ENCODE results near the gene CLRN2.
A peak's percentile ranks its signal among the peaks of the same experiment; 100 is the strongest.

Gene CLRN2, protein sequence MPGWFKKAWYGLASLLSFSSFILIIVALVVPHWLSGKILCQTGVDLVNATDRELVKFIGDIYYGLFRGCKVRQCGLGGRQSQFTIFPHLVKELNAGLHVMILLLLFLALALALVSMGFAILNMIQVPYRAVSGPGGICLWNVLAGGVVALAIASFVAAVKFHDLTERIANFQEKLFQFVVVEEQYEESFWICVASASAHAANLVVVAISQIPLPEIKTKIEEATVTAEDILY

DNA sequence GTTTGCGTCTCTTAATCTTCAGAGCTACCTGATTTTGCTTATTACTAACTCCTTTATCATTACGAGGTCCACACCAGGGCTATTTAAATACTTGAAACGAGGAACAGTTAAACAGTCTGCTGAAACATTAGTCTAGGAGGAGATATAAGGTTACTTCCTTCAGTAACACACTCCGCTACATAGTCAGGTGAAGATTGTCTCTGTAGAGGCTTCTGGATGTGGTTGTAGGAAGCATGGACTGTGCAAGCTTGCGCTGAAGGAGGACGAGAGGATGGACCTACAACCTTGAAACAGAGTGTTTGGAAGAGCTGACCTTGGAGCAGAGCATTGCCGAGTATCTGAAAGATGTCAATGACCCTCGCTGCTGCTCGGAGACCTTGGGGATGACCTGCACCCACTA is at the start of gene CLRN2:
TSS of gene CLRN2 (plus strand) at position 301 of the 400 bp plus-strand sequence. CDS start 102 bp downstream, outside the sequence.
- DNase-seq, result no peak

DNA sequence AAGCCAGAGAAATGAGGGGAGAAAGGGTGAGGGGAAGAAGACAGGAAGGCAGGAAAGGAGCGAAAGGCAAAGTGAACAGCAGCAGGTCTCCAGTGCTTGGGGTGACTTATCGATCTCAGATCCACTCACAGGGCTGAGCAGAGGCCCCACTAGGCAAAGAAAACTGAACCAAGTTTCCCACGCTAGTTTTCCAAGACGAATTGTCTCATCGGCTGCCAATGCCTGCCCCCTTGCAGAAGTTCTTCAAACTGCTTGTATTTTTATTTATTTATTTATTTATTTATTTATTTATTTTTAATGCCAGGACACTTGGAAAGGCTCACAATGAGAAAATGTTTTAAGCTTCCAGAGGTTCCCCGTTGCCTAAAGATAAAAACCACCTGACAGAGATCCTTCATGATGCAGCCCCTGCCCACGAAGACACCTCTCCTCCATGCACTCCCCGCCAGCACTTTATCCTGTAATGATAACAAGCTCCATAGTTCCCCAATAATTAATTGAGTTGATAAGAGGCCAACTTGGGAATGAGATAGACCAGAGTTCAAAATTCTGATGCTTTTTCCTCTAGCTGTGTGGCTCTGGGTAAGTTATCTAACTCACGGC is 46.2 kb upstream of the CLRN2 start:
- DNase-seq, result peak; percentile 2

DNA sequence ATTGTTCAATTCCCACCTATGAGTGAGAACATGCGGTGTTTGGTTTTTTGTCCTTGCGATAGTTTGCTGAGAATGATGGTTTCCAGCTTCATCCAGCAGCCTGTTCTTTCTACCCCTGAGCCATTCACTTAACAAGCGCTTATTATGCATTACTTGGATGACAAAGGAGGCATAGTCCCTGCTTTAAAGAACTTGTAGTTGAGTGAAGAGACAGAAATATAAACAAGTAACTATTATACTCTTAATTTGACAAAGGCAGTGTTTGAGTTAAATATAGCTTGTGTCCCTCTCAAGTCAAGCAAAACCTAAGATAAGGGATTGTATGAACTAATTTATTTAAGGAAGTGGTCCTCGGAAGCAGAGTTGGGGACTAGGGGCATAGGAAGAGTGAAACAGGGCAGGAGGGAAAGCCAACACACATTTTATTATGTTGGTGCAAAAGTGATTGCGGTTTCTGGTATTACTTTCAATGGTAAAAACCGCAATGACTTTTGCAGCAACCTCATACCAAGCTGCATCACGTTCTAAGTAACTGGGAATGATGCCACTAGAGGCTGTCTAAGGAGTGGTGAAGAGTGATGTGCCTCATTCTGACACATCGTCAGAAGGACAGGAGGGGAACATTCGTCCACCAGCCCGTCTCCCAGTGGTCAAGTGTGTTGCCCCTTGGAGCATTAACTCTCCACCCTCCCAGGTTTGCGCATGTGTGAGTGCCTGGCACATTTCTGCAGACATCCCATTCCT is 44.9 kb upstream of the CLRN2 start:
- no peak for DNase-seq

DNA sequence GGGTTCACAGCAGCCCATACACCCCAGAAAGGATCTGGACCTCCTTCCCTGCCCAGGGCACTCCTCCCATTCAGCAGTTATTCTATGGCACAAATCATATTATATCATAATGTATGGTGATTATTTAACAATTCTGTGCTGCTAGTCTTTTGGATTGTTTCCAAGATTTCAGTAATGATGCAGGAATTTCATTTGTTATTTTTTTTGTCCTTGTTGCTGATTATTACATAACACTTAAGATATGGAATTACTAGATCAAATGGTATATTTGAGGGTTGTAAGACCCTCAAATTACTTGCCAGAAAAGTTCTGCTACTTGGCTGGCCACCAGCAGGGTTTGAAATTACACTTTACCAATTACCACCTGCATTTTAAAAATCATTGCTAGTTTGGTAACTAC is 39.5 kb upstream of the CLRN2 start:
- DNase-seq, result no peak

DNA sequence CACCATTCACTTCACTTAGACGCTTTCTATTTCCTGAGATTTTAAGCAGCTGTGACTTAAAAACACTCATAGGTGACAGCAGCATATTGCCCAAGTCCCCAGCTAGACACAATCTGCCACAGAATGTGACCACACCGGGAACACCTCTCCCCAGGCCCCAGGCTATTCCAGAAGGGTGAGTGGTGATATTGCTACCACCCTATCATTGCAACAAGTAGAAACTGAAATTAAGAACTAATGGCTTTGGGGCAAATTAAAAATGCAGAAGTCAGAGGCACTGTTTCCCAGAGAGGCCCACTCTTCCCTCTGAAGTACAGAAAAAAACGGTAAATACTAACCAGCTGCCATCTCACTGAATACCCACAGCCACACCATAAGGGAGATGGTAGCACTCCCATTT is 38.1 kb upstream of the CLRN2 start:
- no peak for DNase-seq

DNA sequence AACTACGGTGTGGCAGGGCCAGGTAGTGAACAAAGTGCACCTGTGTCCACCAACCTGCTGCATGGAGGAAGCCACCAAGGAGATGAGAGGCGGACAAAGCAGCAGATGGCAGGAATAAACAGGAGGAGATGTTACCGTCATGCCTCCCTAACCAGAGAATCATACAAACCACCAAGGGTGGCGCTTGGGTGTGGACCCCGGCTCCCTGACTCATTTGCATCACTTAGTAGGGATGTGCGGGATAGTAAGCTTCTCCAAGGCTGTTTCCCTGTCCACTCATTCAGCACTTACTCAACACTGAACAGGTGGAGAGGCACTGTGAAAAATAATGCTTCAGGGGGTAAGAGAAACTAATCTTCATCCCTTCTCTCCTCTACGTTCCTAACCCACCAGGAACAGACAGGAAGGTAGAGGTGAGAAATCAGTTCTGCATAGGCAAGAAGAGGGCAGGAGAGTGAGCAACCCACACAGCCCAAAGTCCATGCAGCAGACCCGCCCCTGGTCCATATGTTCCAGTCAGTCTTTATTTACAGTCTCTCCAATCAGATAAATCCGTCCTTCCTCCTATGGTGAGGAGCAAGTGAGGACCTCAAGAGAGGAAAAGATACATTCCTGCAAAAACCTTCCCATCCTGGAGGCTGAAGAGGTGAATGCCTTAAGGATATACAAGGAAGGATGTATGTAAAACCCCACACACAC is 37.0 kb upstream of the CLRN2 start:
- no peak for DNase-seq

DNA sequence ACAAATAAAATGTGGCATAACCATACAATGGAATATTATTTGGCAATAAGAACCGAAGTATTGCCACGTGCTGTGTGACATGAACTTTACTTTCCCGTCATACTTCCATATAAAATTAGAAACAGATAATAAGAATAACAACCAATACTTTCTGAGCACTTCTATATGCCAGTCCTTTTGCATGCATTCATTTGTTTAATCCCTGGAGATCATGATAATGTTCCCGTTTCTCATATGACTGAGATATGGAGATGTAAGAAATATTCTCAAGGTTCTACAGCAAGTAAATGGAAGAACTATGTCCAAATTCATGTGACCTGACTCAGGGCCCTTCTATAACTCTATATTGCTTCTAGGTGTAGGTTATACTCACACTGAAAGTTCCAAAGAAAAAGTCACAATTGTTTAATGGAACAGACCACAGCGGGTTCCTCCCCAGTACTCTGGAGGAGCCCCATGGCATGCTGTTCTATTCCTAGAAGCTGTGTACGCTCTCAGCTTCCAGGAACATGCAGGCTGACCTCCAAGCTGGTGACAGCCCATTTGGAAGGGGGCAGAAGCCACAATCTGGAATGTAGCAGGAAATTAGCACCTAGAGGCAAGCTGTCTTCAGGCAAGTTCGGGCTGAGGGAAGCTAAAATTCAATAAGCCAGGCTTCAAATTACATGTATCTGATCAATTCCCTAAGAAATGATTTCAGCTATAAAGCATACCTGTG is 34.6 kb upstream of the CLRN2 start:
- no peak for DNase-seq

DNA sequence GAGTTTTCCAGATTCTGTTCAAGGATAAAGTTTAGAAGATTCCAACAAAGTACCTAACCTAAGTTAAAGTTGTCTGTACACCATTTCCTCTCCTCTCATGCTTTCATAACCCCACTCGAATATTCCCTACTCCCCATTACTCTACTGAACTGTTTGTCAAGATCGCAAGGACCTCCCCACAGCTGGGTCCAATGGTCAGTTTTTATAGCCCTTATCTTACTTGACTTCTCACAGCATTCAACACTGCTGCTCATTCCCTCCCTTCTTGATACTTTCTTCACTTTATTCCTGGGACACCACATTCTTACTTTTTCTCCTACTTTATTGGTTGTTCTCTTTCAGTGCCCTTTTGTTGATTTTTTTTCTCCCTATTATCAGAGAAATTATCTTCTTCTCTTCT is 34.0 kb upstream of the CLRN2 start:
- no peak for DNase-seq

DNA sequence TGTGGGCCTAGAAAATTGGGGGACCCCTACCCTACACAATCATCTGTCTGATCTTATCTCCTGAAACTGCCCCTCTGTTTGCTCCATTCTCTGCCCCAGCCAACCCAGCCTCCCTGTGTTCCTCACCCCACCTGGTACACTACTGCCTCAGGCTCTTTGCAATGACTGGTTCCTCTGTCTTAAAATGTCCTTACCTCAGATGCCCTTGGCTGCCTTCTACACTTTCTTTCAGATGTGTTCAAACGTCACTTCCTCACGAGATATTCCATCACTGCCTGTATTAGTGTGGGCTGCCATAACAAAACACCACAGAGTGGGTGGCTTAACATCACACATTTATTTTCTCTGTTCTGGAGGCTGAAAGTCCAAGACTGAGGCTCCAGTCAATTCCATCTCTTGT is 32.2 kb upstream of the CLRN2 start:
- no peak for DNase-seq

DNA sequence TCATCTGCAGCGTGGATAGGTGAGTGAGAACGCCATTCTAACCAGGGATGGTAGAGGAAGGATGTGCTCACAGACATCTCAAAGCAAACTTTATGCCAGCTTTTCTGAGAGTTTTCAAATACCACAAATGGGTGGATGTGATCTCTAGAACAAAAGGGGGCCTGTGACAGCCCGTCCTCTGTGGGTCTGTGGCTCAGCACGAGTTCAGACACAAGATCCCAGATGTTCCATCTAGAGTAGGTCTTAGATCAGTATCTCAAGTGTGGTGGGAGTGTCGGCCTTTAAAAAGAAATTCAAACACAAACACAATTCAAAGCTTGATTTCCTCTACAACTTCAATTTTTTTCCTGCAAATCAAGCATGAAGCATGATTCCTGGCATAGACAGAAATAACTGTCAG is 25.8 kb upstream of the CLRN2 start:
- DNase-seq, result no peak

DNA sequence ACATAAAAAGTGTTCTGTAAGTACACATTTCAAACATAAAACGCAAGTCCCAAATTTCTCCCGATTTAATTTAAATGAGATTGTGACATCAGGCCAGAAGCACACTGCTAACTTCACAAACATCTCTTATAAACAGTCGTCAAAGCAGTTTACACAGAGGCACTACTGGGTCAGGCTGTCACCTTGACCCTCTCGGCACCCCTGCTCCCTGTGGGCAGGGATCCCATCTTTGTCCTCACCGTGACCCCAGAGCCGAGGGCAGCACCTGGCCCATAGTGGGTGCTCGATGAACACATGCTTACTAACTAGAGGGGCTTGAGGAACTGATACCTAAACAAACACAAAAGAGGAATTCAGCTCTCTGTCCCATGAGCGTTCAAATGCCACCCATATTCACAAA is 25.2 kb upstream of the CLRN2 start:
- DNase-seq, result no peak

DNA sequence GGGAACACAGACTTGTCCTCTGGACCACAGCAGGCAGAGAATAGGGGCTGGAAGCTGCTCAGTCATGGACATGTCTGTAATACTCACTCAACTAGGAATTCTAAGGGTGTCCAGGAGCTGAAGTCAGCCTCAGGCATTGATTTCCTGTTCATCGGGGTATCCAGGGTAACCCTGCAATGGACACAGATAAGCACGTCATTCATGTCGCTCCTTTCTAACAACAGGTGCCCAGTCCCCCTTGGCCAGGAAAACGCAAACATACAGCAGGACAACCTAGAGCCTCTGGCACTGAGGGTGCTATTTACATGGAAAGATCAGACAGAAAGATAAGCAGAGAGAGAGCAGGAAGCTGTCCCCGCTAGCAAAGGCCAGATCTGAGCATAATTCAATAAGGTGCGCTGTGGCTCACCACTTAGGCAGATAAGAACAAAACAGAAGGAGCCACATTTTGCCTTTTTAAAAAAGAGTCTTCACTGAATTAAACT is 24.3 kb upstream of the CLRN2 start:
- no peak for DNase-seq

DNA sequence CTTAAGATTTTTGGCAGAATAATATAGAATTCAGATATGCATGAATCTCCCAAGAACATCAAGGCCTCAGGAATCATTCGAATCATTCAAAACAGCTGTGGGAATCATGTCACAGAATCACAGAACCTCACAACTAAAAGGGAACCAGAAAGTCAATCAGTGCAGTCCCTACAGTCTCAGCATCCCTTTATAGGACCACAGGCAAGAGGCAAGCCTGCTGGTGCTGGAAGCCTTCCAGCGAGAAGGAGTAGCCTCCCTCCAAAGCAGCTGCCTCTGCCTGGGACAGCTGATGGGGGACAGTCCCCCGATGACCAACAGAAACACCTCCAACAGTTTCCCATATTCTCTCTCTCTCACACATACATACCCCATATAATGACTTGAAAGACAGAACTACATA is 23.8 kb upstream of the CLRN2 start:
- DNase-seq, result no peak

DNA sequence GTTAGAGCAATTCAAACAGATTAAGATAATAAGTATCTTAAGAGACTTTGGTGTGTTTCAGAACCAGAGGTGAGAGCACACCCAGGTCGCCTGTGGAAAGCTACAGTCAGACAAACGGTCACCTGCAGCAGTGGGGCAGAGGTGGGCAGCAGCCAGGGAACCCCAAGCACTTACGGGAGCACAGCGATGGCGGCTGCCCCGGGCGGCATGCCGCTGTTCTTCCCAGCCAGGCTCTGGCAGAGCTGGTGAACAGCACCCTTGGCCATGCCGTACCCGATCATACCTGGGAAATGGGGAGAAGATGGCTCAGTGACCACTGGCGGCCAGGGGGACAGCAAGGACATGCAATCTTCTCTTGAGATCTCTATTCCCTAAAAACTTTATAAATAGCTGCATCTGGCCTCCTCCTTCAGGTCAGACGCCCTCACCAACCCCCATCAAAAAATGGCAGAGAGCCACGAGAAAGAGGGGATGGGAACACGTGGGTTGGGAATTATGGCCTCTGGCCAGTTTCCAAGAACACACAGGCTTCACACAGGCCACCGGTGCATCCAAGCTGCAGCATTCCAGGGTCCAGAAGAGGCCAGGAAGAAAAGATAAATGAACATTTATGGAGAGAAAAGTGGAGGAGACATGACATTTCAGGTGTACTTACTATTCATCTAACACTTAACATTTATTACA is 22.8 kb upstream of the CLRN2 start:
- no peak for DNase-seq

DNA sequence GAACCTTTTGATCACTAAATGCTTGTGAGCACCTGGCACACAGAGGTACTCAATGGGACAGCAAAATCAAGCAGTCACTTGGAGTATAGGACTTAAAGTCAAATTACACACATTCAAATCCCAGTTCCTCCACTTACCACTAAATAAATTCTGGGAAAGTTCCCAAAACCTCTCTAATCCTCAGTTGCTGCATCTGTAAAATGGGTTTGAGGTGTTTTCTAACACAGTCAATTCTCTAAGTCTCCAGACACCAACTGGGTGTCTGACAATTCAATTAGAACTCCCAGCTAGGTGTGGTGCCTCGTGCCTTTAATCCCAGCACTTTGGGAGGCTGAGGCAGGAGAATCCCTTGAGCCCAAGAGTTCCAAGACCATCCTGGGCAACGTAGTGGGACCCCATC is 22.1 kb upstream of the CLRN2 start:
- DNase-seq, result no peak

DNA sequence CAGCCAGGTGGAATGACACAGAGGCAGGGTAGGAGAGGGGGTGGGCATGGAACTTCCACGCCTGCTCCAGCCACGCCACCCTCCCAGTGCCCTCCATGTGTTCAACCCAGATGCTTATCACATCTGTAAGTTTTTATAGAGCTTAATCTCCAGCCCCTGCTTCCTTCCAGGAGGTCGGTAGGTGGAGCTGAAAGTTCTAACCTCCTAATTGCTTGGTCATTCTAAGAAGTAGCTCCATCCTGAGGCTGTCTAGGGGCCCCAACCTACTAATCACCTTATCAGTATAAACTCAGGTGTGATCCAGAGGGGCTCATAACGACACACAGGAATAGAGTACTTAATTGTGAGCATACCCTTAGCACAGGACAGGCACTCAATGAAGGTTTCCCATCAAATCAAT is 21.3 kb upstream of the CLRN2 start:
- no peak for DNase-seq

DNA sequence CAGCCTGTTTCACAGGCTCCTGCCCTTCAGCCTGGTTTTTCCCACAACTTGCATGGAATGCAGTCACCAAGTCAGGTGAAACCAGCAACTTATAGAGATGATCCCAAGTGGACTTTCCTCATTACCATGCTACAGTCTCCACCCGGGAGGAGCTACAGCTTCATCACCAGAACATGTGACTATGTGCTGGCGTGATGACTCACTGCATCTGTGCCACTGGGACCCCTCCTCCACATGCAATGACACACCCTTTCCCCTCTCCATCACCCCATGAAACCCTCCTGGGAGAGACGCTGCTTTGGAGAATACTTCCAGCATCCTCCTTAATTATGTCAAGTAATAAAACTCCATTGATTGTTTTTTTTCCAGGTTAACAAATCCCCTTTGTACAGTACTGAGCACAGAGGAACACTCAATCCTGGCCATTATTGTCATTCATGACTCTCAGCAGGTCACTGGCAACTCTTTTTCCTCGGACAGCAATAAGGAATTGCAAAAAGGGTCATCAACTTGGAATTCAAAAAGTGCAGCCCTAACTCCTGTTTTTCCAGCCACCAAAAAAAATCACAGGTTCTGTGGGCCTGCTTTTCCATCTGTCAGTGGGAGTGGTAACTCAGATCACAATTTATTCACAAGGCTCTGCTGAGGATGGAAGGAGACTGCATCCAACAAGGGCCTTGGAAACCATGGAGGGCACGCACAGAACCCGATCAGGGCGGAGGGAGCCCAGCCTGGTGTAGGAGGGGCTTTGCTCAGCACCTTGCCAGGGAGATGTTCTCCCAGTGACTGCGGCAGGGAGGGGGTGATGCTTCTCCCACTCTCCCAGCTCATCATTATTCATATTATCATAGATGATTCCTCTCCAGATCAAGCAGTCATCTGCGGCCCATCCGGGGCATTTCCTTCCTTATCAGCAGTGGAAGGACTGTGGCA is 20.4 kb upstream of the CLRN2 start:
- DNase-seq, result no peak

DNA sequence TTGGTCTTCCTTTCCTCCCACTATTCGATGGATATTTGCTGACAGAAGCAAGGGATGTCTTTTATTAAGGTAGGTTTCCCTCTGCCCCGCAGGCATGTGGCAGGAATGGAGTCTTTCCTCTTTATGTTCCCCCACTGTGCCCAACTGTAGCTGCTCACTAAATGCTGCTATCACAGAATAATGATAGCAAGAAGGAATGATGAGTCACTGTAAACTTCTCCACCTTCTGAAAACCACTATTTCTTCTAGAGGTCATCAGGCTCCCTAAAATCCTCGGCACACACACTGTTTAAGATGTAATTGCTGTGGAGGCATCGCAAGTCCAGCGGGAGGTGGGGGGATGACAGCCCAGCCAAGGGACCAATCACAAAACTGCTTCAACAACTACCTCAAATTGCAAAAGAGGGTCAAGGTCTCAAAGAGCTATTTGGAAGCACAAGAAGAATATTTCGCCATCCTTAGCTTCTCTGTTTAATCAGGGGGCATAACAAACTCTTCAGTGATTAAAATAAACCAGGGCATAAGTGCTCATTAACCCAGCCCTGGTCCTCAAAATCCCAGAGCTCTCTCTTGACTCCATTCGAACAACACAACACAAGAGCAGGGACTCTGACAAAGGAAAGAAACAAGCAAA is 17.0 kb upstream of the CLRN2 start:
- DNase-seq, result no peak

DNA sequence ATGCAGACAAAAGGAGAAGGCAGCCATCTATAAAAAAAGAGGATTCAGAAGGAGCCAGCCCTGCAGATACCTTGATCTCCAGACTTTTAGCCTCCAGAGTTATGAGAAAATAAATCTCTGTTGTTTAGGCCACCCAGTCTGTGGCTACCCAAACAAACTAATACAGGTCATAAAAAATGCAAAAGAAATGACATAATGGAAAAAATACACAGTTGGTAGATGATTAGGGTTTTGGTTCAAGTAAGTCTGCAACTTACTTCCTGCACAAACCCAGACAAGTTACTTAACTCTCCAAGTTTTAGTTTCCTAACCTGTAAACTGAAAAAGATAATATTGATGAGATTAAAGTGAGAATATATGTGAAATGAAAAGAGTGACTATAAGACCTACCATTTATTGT is 14.4 kb upstream of the CLRN2 start:
- DNase-seq, result no peak

DNA sequence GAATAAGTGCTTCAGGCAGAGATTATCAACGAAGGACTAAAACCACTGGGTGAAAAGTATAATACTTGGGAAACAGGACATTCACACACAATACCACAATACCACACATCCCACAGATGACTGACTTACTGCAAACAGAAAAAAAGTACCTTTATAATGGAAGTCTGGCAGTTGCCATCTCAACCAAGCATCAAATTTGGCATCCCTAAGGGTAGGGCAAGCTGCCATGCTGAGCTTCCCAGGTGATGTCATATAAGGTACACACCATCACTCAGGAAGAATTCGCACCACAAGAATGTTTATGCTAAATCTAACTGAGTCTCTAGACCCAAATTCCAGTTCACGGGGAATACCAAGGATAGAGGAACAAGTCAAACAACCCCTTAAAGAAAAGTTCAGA is 12.2 kb upstream of the CLRN2 start:
- DNase-seq, result no peak

DNA sequence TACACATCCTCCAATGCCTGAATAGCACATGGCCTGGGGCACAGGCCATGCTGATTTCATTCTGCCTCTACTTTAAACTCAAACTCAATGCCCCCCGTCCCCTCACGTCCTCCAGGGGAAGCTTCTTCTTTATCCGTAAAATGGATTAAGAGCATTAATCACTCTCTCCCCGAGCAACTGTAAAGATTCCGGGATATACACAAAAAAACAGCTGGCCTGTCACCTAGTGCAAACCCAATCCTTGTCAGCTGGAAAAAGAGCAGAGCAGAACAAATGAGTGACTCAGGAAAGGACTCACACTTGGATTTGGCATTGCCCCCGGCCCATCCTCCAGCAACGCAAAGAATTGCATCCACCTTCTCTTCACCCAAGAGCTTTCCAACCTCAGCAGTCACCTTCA is 10.9 kb upstream of the CLRN2 start:
- DNase-seq, result no peak

All from CD4-positive, alpha-beta T cell treated with Interleukin-12 subunit alpha and Interleukin-12 subunit beta, for 1 hour (primary cell).